H9 (cell line): ENCODE measurements around the gene DMRTB1. TPM values are rescaled to one million over a fixed set of nuclear protein-coding genes. Genes with fewer than 3 reads are reported as not detected.

Experiments
- DNase-seq: peaks from one replicate; pipeline ENCODE4 v3.0.0-alpha.2; 2017
- H2AFZ ChIP-seq: one replicate; pipeline ENCODE4 v1.6.1; 2013; ENCODE audit warnings: mild to moderate bottlenecking, low read length, control low read depth, moderate library complexity
- H2AK5ac ChIP-seq: 2 replicates; pipeline ENCODE4 v1.6.1; 2013; ENCODE audit warnings: low read length, control low read depth, mixed read lengths; ENCODE audit not compliant: insufficient read length
- H2BK120ac ChIP-seq: one replicate; pipeline ENCODE4 v1.6.1; 2013; ENCODE audit warnings: low read depth, mild to moderate bottlenecking, low read length, control low read depth, inconsistent platforms; ENCODE audit not compliant: poor library complexity, severe bottlenecking
- H2BK12ac ChIP-seq: 2 replicates; pipeline ENCODE4 v1.6.1; 2013; ENCODE audit warnings: low read length, control low read depth, mixed read lengths, low read depth; ENCODE audit not compliant: insufficient read length
- H2BK15ac ChIP-seq: 2 replicates; pipeline ENCODE4 v1.6.1; 2013; ENCODE audit warnings: low read depth, low read length, control low read depth
- H2BK20ac ChIP-seq: one replicate; pipeline ENCODE4 v1.6.1; 2013; ENCODE audit warnings: low read depth, mild to moderate bottlenecking, low read length, control low read depth, inconsistent platforms; ENCODE audit not compliant: poor library complexity, severe bottlenecking
- H2BK5ac ChIP-seq: 2 replicates; pipeline ENCODE4 v1.6.1; 2013; ENCODE audit warnings: low read length, control low read depth, mixed read lengths; ENCODE audit not compliant: insufficient read length
- H3K14ac ChIP-seq: 2 replicates; pipeline ENCODE4 v1.6.1; 2013; ENCODE audit warnings: low read length, control low read depth; ENCODE audit not compliant: insufficient read depth
- H3K18ac ChIP-seq: 2 replicates; pipeline ENCODE4 v1.6.1; 2013; ENCODE audit warnings: low read depth, mild to moderate bottlenecking, mixed read lengths, low read length, control low read depth; ENCODE audit not compliant: insufficient read length
- H3K23ac ChIP-seq: 2 replicates; pipeline ENCODE4 v1.6.1; 2013; ENCODE audit warnings: low read length, control low read depth, mixed read lengths, low read depth; ENCODE audit not compliant: insufficient read length
- H3K23me2 ChIP-seq: 2 replicates; pipeline ENCODE4 v1.6.1; 2013; ENCODE audit warnings: low read depth, mild to moderate bottlenecking, mixed read lengths, low read length, control low read depth; ENCODE audit not compliant: insufficient read length, poor library complexity, severe bottlenecking
- H3K27ac ChIP-seq: 2 replicates; pipeline ENCODE4 v1.5.1; 2013; ENCODE audit warnings: low read length, control low read depth, mixed read lengths, low read depth; ENCODE audit not compliant: insufficient read length
- H3K27me3 ChIP-seq: 2 replicates; pipeline ENCODE4 v1.6.1; 2013; ENCODE audit warnings: low read length, control low read depth, inconsistent platforms; ENCODE audit not compliant: insufficient read depth
- H3K4ac ChIP-seq: 2 replicates; pipeline ENCODE4 v1.6.1; 2013; ENCODE audit warnings: low read depth, mild to moderate bottlenecking, control low read depth, inconsistent platforms, low read length, moderate library complexity
- H3K4me1 ChIP-seq: 2 replicates; pipeline ENCODE4 v1.6.1; 2013; ENCODE audit warnings: low read length, control low read depth, inconsistent platforms; ENCODE audit not compliant: insufficient read depth
- H3K4me2 ChIP-seq: 2 replicates; pipeline ENCODE4 v1.6.1; 2013; ENCODE audit warnings: low read length, control low read depth, mixed read lengths; ENCODE audit not compliant: insufficient read length, insufficient read depth
- H3K56ac ChIP-seq: 2 replicates; pipeline ENCODE4 v1.6.1; 2013; ENCODE audit warnings: low read depth, mild to moderate bottlenecking, mixed read lengths, low read length, control low read depth; ENCODE audit not compliant: insufficient read length
- H3K79me1 ChIP-seq: 2 replicates; pipeline ENCODE4 v1.6.1; 2013; ENCODE audit warnings: low read depth, mild to moderate bottlenecking, moderate library complexity, low read length, control low read depth, inconsistent platforms; ENCODE audit not compliant: insufficient read depth, poor library complexity, severe bottlenecking
- H3K79me2 ChIP-seq: 2 replicates; pipeline ENCODE4 v1.6.1; 2013; ENCODE audit warnings: low read length, control low read depth, inconsistent platforms; ENCODE audit not compliant: insufficient read depth
- H3K9ac ChIP-seq: 2 replicates; pipeline ENCODE4 v1.6.1; 2013; ENCODE audit warnings: low read length, control low read depth, mixed read lengths; ENCODE audit not compliant: insufficient read length; ENCODE audit errors: extremely low read depth
- H3K9me3 ChIP-seq: one replicate; pipeline ENCODE4 v1.6.1; 2013; ENCODE audit warnings: low read depth, low read length, inconsistent platforms; ENCODE audit not compliant: control insufficient read depth
- H3T11ph ChIP-seq: one replicate; pipeline ENCODE4 v1.6.1; 2013; ENCODE audit warnings: mild to moderate bottlenecking, low read length, control low read depth, inconsistent platforms
- H4K20me1 ChIP-seq: one replicate; pipeline ENCODE4 v1.6.1; 2013; ENCODE audit not compliant: control insufficient read depth, insufficient read length, insufficient read depth
- H4K5ac ChIP-seq: 2 replicates; pipeline ENCODE4 v1.6.1; 2013; ENCODE audit warnings: low read depth, mild to moderate bottlenecking, mixed read lengths, low read length, control low read depth; ENCODE audit not compliant: insufficient read length
- H4K8ac ChIP-seq: replicated peaks from 2 replicates; pipeline ENCODE4 v1.6.1; 2013; ENCODE audit warnings: low read length, control low read depth, mixed read lengths, low read depth; ENCODE audit not compliant: insufficient read length
- H4K91ac ChIP-seq: 2 replicates; pipeline ENCODE4 v1.6.1; 2013; ENCODE audit warnings: low read depth, mild to moderate bottlenecking, moderate library complexity, mixed read lengths, low read length, control low read depth; ENCODE audit not compliant: insufficient read length
- H3K27ac Mint-ChIP-seq, 3 experiments: 2 replicates in 2 of 3; 3 replicates in 1 of 3; pipeline ENCODE4 v1.8.0; 2020 to 2021; ENCODE audit warnings: mixed read lengths in 3 of 3, mild to moderate bottlenecking in 1 of 3, moderate library complexity in 1 of 3
- H3K27me3 Mint-ChIP-seq: 2 replicates; pipeline ENCODE4 v1.8.0; 2021; ENCODE audit warnings: low read depth, mild to moderate bottlenecking, moderate library complexity, mixed read lengths
- H3K36me3 Mint-ChIP-seq, 3 experiments: 2 replicates in 2 of 3; 3 replicates in 1 of 3; pipeline ENCODE4 v1.8.0; 2020 to 2021; ENCODE audit warnings: low read depth in 3 of 3, mixed read lengths in 3 of 3; ENCODE audit not compliant: insufficient read depth in 1 of 3
- H3K4me1 Mint-ChIP-seq, 2 experiments: 2 replicates each; pipeline ENCODE4 v1.8.0; 2020; ENCODE audit warnings: mixed read lengths in 2 of 2
- H3K4me3 Mint-ChIP-seq, 2 experiments: 2 replicates in 1 of 2; 3 replicates in 1 of 2; pipeline ENCODE4 v1.8.0; 2020 to 2021; ENCODE audit warnings: mild to moderate bottlenecking in 2 of 2, mixed read lengths in 2 of 2, moderate library complexity in 1 of 2
- H3K9me3 Mint-ChIP-seq, 2 experiments: 2 replicates in 1 of 2; 3 replicates in 1 of 2; pipeline ENCODE4 v1.8.0; 2020; ENCODE audit warnings: mild to moderate bottlenecking in 2 of 2, mixed read lengths in 2 of 2, moderate library complexity in 1 of 2
- WGBS: extraction: QIAGEN DNeasy Blood & Tissue Kit; methylation state at CpG from one replicate; pipeline ENCODE4 v1.1.7; 2013; ENCODE audit warnings: missing lambda C conversion rate, low lambda C conversion rate, mixed read lengths; ENCODE audit not compliant: insufficient read length; ENCODE audit errors: extremely low coverage; 5-methylcytosine and 5-hydroxymethylcytosine counted together
- total RNA-seq: library from RNA; stranded (reverse); gene quantifications from 2 replicates; pipeline ENCODE4 v1.2.1, GENCODE V29; 2021
- TF ChIP-seq, protein P1 (sequence below): fragments of 200-600 bp; sonication (generic); conservative IDR thresholded peaks from 3 replicates; pipeline ENCODE4 v1.8.0; 2021; ENCODE audit warnings: antibody characterized with exemption, mild to moderate bottlenecking

DMRTB1 gene
- total RNA-seq, 1 experiment from 2014 or later: not detected

GRCh38 chr1:53465023-53465957 is 6.1 kb downstream of the DMRTB1 start:
- Mint-ChIP-seq H3K27me3 (peaks cover 20% of the 10 kb centered on the region), H3K36me3 (0 out of 7 replicates have a peak, but pooled peaks cover 0 to 1% (median 0%) of the 10 kb centered on the region in 3 experiments), H3K9me3 (peaks cover 0 to under 1% of the 10 kb centered on the region in 2 experiments; a peak in 1 of 5 replicates), H3K4me1 (peaks cover 6 to 13% of the 10 kb centered on the region in 2 experiments), H3K27ac (no peak overlapping the region), H3K4me3 (no peak overlapping the region)
- Histone ChIP-seq H2AK5ac (no peak overlapping the region), H3K27ac (no peak overlapping the region), H3K4me1 (0 out of 2 replicates have a peak, but pooled peaks cover 2% of the 10 kb centered on the region), H2BK12ac (no peak overlapping the region), H2BK5ac (no peak overlapping the region), H3K79me2 (no peaks in the 10 kb centered on the region), H3T11ph (no peak overlapping the region), H3K56ac (no peak overlapping the region), H3K79me1 (no peaks in the 10 kb centered on the region), H3K23ac (no peak overlapping the region), H3K9ac (no peak overlapping the region), H4K91ac (no peak overlapping the region), H4K5ac (no peak overlapping the region), H4K8ac (no peak overlapping the region), H3K4me2 (no peak overlapping the region), H3K23me2 (no peaks in the 10 kb centered on the region), H3K27me3 (no peaks in the 10 kb centered on the region), H3K9me3 (no peaks in the 10 kb centered on the region), H3K4ac (no peak overlapping the region), H3K14ac (no peak overlapping the region), H2BK20ac (no peak overlapping the region), H2AFZ (no peak overlapping the region), H4K20me1 (no peaks in the 10 kb centered on the region), H2BK15ac (no peak overlapping the region), H2BK120ac (no peak overlapping the region), H3K18ac (no peak overlapping the region)
- WGBS: no CpG with 5 or more reads among the region's 4 CpGs
- no peak for DNase-seq
- TF ChIP-seq, protein P1, sequence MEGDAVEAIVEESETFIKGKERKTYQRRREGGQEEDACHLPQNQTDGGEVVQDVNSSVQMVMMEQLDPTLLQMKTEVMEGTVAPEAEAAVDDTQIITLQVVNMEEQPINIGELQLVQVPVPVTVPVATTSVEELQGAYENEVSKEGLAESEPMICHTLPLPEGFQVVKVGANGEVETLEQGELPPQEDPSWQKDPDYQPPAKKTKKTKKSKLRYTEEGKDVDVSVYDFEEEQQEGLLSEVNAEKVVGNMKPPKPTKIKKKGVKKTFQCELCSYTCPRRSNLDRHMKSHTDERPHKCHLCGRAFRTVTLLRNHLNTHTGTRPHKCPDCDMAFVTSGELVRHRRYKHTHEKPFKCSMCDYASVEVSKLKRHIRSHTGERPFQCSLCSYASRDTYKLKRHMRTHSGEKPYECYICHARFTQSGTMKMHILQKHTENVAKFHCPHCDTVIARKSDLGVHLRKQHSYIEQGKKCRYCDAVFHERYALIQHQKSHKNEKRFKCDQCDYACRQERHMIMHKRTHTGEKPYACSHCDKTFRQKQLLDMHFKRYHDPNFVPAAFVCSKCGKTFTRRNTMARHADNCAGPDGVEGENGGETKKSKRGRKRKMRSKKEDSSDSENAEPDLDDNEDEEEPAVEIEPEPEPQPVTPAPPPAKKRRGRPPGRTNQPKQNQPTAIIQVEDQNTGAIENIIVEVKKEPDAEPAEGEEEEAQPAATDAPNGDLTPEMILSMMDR: no peak
